Mesangial cell (primary cell): ENCODE measurements around the gene RIMS3. TPM values are rescaled to one million over a fixed set of nuclear protein-coding genes. Genes with fewer than 3 reads are reported as not detected.

Experiments
- total RNA-seq: library from RNA; depleted of rRNA; stranded (reverse); fragments of >200 nt; gene quantifications from 2 replicates; pipeline ENCODE4 v1.2.3, GENCODE V29; 2015

The RIMS3 gene
- 1.8 and 3.7 TPM in 2 replicates for total RNA-seq

GRCh38 chr1:40665335-40666171 lies at the start of gene RIMS3:
TSS of gene RIMS3 (minus strand) at chr1:40665682. CDS start at chr1:40641925, 23,757 bp downstream.

DNA sequence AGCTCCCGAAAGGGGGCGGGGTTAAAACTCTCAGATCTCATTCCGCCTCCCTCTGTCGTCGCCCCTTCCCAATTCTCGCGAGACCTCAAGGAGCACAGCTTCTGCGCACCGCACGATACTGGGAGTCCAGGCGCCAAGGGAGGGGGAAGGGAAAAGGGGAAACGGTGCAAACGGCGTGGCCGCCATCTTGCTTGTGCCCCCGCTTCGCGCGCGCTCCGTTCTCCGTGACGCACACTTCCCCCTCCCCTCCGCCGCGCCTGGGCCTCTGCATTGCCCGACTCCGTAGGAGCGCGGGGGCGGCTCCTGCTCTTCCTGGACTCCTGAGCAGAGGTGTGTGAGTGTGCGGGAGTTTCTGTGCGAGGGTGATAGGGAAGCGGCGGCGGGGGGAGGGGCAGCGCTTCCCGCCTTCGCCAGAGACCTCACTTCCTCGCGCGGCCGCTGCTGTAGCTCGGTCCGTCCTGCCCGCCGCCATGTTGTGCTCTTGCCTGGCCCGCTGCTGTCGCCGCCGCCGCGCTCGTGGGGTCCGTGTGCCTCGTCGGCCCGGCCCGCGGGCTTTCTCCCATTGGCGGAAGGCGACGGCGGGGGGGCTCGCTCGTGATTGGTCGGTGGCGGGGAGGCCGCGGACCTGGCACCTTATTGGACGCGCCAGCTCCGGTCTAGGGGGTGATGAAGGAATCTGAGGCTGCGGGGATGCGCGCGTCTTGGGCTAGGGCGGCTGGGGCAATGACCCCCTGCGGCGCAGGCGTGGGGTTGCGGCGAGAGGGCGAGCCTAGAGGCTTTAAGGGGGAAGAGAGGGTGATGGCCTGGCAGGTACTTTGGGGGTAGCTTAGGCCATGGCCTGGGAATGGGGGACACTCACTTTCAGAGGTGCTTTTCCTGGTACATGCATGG lies 26.3 kb upstream of the RIMS3 start, which contains the start of gene NFYC:
TSS of gene NFYC (plus strand) at position 167 of the 891 bp plus-strand sequence. CDS start 47,140 bp downstream, outside the sequence.

Other genes with a start within 250 kb of the RIMS3 start
- 1.8 and 2.6 TPM in 2 replicates for gene ZFP69B, start 215.2 kb downstream of the RIMS3 start, total RNA-seq
- gene ZFP69, start 188.4 kb downstream of the RIMS3 start, total RNA-seq, result 2.2 and 2.3 TPM in 2 replicates
- gene EXO5, start 156.9 kb downstream of the RIMS3 start, total RNA-seq, result 6.1 and 8.3 TPM in 2 replicates
- gene ZNF684, start 134.0 kb downstream of the RIMS3 start, total RNA-seq, result 1.8 and 4.7 TPM in 2 replicates
- 38.8 and 42.8 TPM in 2 replicates for gene NFYC, start 26.0 kb upstream of the RIMS3 start, total RNA-seq
- 0.49 and 1.3 TPM in 2 replicates for gene KCNQ4, start 118.1 kb upstream of the RIMS3 start, total RNA-seq
- 20.4 and 30.0 TPM in 2 replicates for gene CITED4, start 196.7 kb upstream of the RIMS3 start, total RNA-seq